Stimulated activated CD4-positive, alpha-beta T cell treated with anti-CD3 and anti-CD28 coated beads, Interleukin-4, amount 100 ng/mL, for 1 hour (primary cell): ENCODE data around the gene ABCD2.
"Not testable (repeated sequence)": the region's sequence is repeated elsewhere in the genome, so short reads cannot be mapped to it uniquely, and the experiment has no call there.

Experiments
- DNase-seq: peaks from one replicate; pipeline ENCODE4 v3.0.0-alpha.2; 2020

ABCD2 gene

DNA sequence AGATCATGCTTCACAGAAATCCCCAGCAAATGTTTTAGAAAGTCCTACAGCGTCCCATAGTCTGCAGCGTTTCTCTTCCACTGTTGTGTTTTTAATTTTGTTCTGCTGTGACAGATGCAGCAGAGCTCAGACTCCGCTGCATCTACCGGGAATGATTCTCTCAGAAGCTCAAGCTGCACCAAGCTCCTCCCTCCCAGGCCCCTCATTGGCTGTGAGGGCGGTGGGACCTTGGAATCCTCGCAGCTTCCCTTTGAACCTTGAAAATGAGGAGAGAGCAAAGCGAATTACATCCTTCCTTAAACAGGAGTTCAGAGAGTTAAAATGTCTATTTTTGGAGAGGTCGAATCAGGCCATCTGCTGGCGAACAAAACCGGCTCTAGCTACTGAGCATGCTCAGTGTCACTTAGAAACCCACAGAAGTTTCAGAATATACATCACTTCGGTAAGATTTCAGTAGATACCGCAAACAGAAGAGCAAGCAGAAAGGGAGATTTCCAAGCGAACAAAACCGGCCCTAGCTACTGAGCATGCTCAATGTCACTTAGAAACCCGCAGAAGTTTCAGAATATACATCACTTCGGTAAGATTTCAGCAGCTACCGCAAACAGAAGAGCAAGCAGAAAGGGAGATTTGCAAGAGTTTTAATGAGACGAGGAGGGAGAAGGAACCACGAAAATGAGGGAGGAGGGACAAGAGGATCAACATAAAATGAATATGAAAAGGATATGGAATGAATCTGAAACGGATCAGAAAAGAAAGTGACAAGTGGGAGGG lies at the start of gene ABCD2:
TSS of gene ABCD2 (minus strand) at position 144 of the 774 bp plus-strand sequence. CDS start 188 bp downstream, outside the sequence.
- peak; percentile 56 for DNase-seq

DNA sequence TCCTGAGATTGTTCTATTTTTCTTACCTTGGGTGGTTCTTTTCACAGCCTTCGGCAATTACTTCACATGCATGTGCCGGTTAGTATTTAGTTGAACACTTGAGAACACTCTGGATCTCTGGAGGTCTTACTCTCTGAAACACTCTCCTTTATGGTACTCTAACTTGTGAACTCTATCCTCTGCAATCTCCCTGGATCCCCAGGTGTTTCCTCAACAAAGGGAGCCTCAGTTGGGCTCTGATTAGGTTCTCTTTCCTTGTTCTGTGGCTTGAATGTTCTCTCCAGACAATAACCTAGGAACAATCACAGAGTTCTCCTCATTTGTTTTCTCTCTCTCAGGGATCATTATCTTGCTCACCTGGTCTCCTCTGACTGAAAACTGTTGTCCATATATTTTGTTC lies 40.5 kb upstream of the ABCD2 start:
- no peak for DNase-seq

DNA sequence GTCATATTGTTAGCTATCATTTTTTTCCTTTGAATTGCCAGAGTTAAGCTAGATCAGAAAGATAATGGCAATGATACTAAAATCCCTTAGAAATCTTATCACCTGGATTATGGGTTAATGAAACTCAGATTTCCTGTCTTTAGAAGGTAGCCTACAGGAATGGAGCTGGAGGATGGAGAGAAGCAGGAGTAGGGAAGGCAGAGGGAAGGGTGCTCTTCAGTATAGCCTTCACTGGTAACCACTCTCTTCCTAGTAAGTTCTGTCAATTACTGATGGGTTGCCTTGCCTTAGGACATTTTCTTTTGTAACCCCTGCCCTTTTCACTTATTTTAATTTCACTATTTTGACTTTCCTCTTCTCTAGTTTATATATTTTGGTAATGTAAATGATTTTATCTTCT lies 27.8 kb upstream of the ABCD2 start:
- DNase-seq = no peak

DNA sequence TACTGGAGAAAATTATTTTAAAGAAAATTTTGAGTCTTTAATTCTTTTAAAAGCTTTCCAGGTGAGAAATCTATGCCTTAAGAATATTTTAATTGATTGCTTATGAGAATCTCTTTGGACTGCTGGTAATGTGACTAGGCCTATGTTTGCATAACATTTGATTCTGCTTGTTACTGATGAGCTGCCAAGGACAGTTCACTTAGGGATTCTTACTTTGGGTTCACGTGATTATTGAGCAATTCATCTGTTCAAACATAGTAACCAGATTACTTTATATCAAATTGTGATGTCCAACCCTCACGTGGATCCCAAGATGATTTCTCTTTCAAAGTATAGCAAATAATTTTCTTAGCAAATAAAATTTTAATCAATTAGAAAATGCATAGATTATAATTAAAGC lies 27.4 kb upstream of the ABCD2 start:
- no peak for DNase-seq

DNA sequence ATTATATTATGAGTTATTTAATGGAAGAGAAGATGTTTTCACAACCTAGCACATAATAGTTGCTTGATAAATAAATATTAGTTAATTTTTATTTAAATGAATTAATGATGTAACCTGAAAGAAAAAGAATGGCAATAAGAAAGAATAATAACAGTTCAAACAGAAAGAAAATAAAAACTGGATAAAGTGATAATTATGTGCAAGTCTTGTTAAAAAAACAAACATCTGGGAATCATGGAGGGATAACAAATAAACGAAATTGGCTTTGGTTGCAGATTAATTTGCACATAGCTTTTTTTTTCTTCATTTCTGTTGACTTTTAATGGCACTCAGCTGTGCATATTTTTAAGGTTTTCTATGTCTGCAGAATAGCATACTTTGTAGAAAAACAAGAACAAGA lies 23.4 kb upstream of the ABCD2 start:
- DNase-seq = no peak

DNA sequence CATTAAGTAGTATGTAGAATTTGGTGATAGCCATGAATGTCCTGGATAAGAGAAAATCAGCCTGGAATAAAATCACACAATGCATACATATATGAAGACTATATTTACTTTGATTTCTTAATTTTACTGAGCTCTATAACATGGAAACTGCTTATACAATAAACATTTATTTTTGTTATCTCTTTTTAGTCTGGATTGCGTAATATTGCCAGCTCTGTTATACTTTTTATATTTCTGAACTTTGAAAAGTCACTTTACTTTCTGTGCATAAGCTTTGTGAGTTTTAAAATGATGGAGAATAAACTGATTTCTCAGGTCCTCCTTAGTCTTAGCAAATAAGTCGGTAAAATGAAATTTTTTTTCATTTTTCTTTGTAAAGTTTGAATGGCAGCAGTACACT lies 19.2 kb upstream of the ABCD2 start:
- no peak for DNase-seq

DNA sequence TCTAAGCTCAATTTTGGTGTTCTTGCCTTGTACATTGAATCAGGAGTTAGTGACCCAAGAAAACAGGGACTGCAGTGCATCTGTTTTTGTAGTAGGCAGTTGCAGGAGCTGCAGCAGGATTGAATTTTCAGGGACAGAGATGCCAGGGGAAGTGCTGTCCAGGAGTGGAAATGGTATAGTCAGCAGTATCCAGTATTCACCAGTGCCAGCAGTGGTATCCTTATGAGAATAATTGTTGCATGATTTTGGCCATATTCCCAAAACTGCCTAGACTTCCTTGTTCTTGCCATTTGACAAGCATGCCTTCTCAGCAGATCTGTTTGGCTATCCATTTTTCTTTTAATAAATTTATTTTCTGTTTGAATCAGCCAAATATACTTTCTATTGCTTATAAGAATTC lies 18.6 kb upstream of the ABCD2 start:
- no peak for DNase-seq

DNA sequence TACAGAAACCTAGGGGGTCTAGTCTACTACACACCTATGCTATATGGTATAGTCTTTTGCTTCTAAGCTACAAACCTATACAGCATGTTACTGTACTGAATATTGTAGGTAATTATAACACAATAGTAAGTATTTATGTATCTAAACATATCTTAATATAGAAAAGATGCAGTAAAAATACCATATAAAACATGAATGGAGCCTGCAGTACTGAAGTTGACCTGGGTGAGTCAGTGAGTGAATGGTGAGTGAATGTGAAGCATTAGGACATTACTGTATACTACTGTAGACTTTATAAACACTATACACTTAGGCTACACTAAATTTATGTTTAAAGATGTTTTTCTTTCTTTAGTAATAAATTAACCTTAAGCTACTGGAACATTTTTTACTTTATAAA lies 13.1 kb upstream of the ABCD2 start:
- DNase-seq = no peak

DNA sequence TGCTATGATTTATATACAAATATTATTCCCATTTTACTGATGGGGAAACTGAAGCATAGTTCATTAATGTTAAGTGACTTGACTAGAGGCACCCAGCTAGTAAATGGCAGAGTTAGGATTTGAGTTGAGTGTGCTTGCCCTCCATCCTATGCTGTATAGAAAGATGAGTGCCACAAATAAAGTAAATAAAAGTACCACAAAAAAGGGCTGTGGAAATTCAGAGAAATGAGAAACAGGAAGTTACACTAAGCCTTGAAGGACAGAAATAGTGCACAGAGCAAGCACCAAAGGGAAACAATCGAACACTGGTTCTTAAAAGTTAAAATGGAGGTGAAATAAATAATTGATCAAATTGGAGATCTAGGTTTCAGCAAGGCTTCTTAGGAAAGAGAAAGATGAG lies 9.2 kb upstream of the ABCD2 start:
- DNase-seq = no peak

DNA sequence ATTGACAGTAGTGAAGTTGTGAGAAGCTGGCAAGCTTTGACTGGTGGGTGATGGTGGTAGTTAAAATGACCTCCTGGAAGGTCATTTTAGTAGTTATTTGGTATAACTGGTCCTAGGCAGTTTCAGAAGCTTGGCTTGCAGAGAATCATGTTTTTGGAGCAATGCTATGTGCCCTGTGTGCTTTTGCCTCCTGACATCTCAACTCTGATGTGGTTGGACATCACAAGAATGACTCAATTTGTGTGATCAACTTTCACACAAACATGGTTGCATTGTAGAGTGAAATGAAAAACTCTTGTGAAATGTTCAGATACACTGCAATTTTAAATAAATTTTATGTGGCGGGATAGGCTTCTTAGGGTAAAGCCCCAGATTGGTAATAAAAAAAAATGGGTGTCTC lies 8.3 kb upstream of the ABCD2 start:
- DNase-seq = no peak

DNA sequence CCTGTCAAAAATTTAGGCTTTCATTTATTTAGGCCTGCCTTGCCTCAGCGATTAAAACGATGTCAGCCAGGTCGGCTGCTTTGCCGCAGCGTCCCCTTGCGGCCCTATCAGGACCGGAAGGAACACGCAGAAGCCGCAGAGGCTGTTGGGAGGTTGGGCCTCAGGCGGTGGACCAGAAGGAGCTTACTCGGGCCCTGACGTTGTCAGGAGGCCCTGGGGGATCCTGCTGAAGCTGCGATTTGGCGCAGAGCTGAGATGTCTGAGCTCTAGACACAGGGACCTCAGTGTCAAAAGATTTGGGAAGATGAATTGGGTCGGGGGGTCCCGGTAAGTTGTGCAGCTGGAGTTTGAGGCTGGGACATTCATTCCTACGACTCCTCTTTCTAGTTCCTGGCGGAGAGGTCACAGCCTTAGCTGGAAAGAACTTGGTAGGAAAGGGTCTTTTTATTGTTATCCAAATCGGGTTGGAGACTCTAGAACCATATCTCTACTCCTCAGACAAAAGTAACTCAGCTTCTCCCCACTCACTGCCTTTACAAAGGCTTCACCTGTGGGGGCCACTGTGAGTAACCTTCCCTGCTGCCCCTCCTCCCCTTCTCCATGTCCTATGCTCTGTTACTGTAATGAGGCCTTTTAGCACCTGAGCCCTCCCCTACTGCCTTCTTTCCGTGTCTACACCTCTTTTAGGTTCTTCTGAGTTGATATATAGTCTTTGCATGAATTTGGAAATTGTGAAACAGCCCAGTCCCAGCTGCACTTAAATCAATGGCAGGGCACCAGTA lies 6.6 kb upstream of the ABCD2 start:
- no peak for DNase-seq

DNA sequence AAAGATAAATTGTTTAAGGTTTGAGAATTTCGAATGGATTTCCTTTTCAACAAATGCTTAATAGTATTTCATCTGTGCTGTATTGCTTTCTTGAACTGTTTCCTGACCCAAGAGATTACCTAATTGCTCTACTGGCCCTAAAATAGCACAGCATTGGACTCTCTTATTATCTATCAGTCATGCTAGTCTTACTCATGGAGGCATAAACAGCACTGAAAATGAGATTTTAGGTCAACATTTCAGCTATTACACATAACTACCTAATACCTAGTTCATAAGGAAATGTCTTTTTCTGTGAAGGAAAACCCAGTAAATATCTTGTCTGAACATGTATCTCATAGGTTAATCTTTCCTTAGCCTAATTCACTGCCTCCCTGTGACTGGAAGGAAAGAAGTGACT lies 4.3 kb upstream of the ABCD2 start:
- DNase-seq = no peak

DNA sequence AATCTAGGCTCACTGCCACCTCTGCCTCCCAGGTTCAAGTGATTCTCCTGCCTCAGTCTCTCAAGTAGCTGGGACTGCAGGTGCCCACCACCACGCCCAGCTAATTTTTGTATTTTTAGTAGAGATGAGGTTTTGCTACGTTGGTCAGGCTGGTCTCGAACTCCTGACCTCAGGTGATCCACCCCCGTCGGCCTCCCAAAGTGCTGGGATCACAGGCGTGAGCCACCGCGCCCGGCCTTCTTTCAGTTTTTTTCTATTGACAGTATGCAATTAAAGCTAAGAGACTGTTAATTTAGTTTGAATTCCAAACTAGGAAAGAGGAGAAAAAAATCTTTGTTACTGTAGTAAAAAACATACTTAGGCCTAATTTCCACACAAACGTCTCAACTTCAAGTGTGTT lies 3.6 kb upstream of the ABCD2 start:
- DNase-seq = not testable (repeated sequence)

DNA sequence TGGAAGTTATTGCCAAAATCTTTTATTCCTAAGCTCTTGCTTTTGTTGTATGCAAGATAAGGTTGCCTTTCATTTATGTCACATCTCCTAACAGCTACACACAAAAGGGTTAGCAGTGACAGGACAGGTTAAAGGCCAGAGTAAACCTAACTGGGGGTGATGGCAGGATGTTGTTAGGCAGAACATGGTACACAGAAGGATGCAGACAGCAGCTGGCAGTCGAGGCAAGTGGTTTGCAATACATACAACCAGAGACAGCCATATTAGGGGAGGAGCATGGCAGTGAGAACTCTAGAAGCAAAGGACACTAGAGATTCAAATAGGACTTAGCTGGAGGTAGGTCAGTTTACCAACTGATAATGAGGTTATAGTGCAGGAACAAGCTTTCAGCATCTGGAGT lies 2.7 kb upstream of the ABCD2 start:
- DNase-seq = no peak

DNA sequence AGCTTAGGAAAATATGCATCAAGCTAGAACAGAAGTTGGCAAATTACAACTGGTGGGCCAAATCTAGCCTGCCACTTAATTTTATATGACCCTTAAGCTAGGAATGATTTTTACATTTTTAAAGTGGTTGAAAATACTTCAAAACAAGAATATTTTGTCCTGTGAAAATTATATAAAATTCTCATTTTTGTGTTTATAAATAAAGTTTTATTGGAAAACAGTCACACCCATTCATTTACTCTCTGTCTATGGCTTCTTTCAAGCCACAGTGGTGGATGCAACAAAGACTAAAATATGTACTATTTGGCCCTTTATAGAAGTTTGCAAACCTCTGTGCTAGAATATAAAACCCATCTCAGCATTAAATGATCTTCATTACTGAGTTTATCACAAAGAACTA lies 2.1 kb upstream of the ABCD2 start:
- no peak for DNase-seq

DNA sequence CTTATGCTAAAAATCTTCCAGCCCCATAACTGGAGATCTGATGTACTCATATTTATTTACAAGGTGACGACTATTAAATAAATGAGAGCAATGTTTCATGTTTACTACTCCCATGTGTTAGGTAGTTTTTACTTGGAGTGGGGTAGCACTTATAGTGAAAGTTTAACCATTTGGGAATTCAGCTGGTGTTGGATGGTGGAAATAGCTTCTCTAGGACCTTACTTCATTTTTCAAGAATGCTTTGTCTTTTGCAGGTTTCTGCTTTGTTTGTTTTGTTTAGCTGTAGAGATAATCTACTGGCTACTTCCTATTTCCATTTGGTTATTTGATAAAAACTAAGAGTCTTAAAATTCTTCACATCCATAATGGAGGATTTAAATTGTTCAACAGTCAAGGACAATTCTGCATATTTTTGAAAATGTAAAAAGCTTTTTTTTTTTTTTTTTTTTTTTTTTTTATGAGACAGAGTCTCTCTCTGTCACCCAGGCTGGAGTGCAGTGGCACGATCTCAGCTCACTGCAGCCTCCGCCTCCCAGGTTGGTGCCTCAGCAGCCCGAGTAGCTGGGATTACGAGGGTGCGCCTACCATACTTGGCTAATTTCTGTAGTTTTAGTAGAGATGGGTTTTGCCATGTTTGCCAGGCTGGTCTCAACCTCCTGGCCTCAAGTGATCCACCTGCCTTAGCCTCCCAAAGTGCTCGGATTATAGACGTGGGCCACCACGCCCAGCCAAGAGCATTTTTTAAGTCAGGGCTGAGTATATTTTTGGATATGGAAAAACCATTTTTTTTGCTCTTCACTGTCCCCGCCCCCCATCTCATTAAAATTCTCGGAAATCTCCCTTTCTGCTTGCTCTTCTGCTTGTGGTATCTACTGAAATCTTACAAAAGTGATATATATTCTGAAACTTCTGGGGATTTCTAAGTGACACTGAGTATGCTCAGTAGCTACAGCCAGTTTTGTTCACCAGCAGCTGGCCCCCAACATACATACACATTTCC lies 1.4 kb upstream of the ABCD2 start:
- DNase-seq = peak; percentile 44

DNA sequence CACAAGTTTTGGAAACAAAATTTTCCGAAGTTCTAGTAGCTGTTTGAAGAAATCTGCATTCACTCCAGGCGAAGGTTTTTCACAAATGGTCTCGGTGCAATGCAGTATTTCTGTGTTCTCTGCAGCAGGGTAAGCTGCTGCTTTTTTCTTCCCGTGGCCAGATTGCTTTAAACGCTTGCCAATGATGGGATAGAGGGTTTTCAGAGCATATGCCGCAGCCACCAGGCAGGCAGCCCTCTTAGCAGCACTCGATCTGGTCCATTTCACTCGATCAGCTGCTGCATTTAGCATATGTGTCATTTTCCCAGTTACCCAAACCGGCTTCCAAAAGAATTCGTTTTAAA lies 315 bp downstream of the ABCD2 start:
- no peak for DNase-seq

DNA sequence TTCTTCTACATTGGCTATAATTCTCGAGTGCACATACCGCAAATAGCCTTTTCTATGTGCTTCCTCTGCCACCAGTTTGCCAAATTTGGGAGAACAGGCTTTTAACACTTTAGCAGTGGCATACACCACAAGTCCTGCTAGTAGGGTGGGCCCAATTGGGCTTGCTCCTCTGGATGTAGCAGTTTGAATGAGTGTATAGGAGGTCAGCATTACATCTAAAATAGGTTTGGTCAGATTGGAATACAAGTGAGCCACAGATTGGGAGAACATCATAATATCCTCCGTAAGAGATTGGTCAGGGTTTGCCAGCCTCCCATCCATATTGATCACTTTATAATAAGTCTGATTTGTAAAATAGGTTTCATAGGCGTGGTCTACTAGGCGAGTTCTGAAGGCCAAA lies 902 bp downstream of the ABCD2 start:
- DNase-seq = no peak

DNA sequence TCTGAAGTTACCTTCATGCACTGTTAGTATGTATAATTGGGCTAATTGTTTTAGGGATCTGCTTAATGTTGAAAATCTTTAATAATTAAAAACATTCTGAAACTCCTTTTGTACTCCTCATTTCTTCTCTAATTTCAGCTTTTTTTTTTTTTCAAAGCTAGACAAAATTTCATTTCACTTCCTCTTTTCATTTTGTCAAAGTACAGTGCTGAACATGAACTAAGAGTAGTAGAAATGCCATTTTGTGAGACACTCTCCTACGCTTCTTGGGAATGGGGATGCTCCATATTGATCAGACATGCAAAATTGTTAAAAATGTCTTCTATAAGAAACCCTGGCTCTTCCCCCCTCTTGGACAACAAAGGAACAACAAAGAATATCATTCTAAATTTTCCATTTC lies 1.7 kb downstream of the ABCD2 start:
- DNase-seq = no peak

DNA sequence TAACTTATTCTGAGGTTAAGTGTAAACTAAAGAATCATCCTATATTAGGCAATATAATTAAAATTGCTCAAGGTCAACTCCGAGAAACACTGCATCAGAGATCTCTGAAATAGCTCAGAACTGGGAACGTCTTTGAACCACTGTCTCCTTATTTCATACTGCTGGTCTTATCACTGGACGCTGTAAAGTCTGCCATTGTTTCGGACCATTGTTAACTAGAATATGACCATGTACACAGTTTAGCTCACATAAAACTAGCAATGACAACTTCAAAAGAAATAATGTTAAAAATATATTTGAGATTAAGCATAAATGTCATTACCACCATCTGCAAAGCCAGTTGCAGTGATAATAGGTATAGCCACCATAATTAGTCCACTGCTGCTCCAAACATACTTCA lies 2.9 kb downstream of the ABCD2 start:
- DNase-seq = no peak

DNA sequence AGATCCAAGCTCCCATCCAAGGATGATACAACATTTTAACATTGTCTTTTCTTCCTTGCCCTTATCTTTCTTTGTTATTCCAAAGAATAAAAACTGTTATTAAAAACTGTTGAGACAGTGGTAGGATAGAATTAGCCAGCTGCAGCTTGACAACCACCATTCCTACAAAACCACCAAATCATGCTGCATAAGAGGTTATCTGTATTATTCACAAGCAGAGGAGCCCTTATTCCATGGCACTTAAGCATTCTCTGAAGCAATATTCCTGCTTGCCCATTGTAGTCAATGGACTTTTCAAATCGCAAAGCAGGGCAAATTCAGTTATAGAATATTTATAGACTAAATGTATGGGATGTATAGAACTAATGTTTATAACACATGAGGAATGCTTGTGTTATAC lies 3.4 kb downstream of the ABCD2 start:
- DNase-seq = no peak

DNA sequence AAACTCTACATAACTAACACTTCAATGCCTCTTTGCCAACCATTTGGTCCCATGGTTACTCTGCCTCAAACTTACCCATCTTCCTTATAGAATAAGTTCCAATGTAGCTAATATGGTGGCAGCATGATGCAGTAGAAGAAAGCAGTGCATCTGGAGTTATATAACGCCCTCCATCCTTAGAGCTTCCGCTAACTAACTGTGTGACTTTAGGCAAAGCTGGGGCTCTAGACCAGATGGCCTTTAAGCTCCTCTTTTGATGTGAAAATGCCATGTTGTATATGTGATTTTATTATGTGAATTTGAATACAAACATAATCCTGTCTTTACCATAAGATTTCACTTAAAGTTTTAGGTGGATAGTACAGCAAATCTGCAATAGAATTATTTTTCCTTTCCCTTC lies 6.1 kb downstream of the ABCD2 start:
- DNase-seq = no peak

DNA sequence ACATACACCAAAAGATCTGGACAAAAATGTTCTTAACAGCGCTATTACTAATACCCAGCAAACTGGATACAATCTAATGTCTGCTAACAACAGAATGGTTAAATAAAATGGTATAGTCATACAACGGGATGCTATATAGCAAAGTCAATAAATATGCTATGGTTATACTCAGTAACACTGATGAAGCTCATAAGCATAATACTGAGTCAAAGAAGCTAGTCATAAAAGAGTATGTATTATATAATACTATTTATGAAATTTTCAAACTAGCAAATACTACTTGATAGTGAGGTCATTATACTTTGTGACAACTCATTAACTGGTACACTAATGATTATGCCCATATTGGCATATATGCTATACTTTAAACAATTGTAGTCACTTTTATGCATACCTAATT lies 7.4 kb downstream of the ABCD2 start:
- no peak for DNase-seq

DNA sequence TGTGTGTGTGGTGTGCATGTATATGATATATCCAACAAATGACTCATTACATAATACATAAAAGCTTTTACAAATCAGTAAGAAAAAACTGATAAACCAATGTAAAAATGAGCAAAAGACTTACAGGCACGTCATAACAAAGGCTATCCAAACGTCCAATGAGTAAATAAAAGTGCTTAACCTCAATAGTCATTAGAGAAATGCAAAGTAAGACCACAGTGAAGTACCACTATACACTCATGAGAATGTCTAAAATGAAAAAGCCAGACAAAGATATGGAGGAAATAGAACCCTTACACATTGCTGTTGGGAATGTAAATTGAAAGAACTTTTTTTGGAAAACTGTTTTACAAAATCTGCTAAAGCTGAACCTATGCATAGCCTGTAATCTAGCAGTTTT lies 7.8 kb downstream of the ABCD2 start:
- DNase-seq = no peak
